Stimulated activated CD8-positive, alpha-beta memory T cell treated with anti-CD3 and anti-CD28 coated beads, Interleukin-7, amount 100 ng/mL, for 1 hour (primary cell): ENCODE measurements around the gene NDST1.

Experiments used
- DNase-seq, 2 donors: peaks; one replicate each; pipeline ENCODE4 v3.0.0-alpha.2; 2020; ENCODE audit warnings: low read depth in 2 of 2

The NDST1 gene

GRCh38 chr5:150489360-150490295, 18.3 kb upstream of the NDST1 start:
- no peak for DNase-seq

- DNase-seq, result no peak
These were observed 17.6 kb upstream of the NDST1 start for GRCh38 chr5:150490296-150490669.

- no peak for DNase-seq
These were observed 17.2 kb upstream of the NDST1 start for GRCh38 chr5:150490754-150491153.

GRCh38 chr5:150491876-150492275, 16.1 kb upstream of the NDST1 start:
- no peak for DNase-seq

GRCh38 chr5:150492621-150493020, 15.3 kb upstream of the NDST1 start:
- no peak for DNase-seq

GRCh38 chr5:150496098-150496497, 11.8 kb upstream of the NDST1 start:
- DNase-seq, result no peak

GRCh38 chr5:150496534-150496933, 11.4 kb upstream of the NDST1 start:
- DNase-seq, result no peak

GRCh38 chr5:150497274-150497988, 10.5 kb upstream of the NDST1 start:
- no peak for DNase-seq

- no peak for DNase-seq
These were observed 10.0 kb upstream of the NDST1 start for GRCh38 chr5:150497989-150498317.

GRCh38 chr5:150498501-150498900, 9.4 kb upstream of the NDST1 start:
- DNase-seq, result no peak

- no peak for DNase-seq
These were observed 9.0 kb upstream of the NDST1 start for GRCh38 chr5:150498971-150499370.

- no peak for DNase-seq
These were observed 8.4 kb upstream of the NDST1 start for GRCh38 chr5:150499437-150499956.

- DNase-seq, result no peak
These were observed 7.5 kb upstream of the NDST1 start for GRCh38 chr5:150500328-150500841.

GRCh38 chr5:150500905-150501304, 7.0 kb upstream of the NDST1 start:
- DNase-seq, result no peak

- no peak for DNase-seq
These were observed 5.8 kb upstream of the NDST1 start for GRCh38 chr5:150502106-150502505.

- DNase-seq, result no peak
These were observed 5.1 kb upstream of the NDST1 start for GRCh38 chr5:150502847-150503246.

GRCh38 chr5:150503386-150503785, 4.5 kb upstream of the NDST1 start:
- DNase-seq, result no peak

- no peak for DNase-seq
These were observed 3.8 kb upstream of the NDST1 start for GRCh38 chr5:150503977-150504620.

GRCh38 chr5:150505041-150505511, 2.9 kb upstream of the NDST1 start:
- no peak for DNase-seq

GRCh38 chr5:150505816-150506215, 2.1 kb upstream of the NDST1 start:
- DNase-seq, result no peak

GRCh38 chr5:150506571-150507473, 1.1 kb upstream of the NDST1 start:
- no peak for DNase-seq
